H1 (cell line): ENCODE data around the gene GMPPA. TPM values are rescaled to one million over a fixed set of nuclear protein-coding genes. Genes with fewer than 3 reads are reported as not detected.

Experiments
- CTCF ChIA-PET: fragments of 300-600 bp; sonication (Branson Sonifier 250); formaldehyde crosslinking; loops from one replicate; lab custom pipeline; 2021; ENCODE audit not compliant: partially characterized antibody; lab: Charles Lee
- POLR2A ChIA-PET: fragments of 300-600 bp; sonication (Branson Sonifier 250); formaldehyde crosslinking; loops from one replicate; lab custom pipeline; 2021; ENCODE audit warnings: inconsistent platforms; ENCODE audit not compliant: partially characterized antibody; lab: Charles Lee
- DNase-seq, 2 experiments: peaks; one replicate each; pipeline versions ENCODE4 v3.0.0 to v3.0.0-alpha.2; 2010 to 2022; ENCODE audit warnings: low spot score in 2 of 2, low read depth in 1 of 2, mixed read lengths in 1 of 2
- FAIRE-seq: peaks from 2 replicates; lab custom pipeline; 2011; peaks lifted over from hg19 to GRCh38; lab: Jason Lieb, UNC
- H2AFZ ChIP-seq: 2 replicates; pipeline ENCODE4 v1.8.1; 2012; ENCODE audit warnings: low read length, inconsistent platforms
- H2AK5ac ChIP-seq: 2 replicates; pipeline ENCODE4 v1.6.1; 2013; ENCODE audit warnings: low read depth, low read length
- H2BK120ac ChIP-seq: replicated peaks from 2 replicates; pipeline ENCODE3; 2013; ENCODE audit warnings: low read depth, low read length, inconsistent platforms
- H2BK12ac ChIP-seq: 2 replicates; pipeline ENCODE4 v1.6.1; 2013; ENCODE audit warnings: low read depth, low read length
- H2BK15ac ChIP-seq: 2 replicates; pipeline ENCODE4 v1.6.1; 2013; ENCODE audit warnings: low read length
- H2BK20ac ChIP-seq: 2 replicates; pipeline ENCODE4 v1.6.1; 2013; ENCODE audit warnings: low read length
- H2BK5ac ChIP-seq: 2 replicates; pipeline ENCODE4 v1.6.1; 2013; ENCODE audit warnings: low read depth, low read length
- H3K14ac ChIP-seq: 2 replicates; pipeline ENCODE4 v1.6.1; 2013; ENCODE audit warnings: inconsistent platforms; ENCODE audit not compliant: insufficient read length
- H3K18ac ChIP-seq: 2 replicates; pipeline ENCODE4 v1.6.1; 2013; ENCODE audit warnings: low read length; ENCODE audit errors: extremely low read depth
- H3K23ac ChIP-seq: 2 replicates; pipeline ENCODE4 v1.6.1; 2013; ENCODE audit warnings: inconsistent platforms; ENCODE audit not compliant: insufficient read length
- H3K23me2 ChIP-seq: 2 replicates; pipeline ENCODE4 v1.6.1; 2013; ENCODE audit warnings: low read depth, low read length
- H3K27ac ChIP-seq: 2 replicates; pipeline ENCODE4 v1.6.1; 2011; ENCODE audit warnings: low read depth, low read length, inconsistent platforms
- H3K27me3 ChIP-seq, 4 experiments: replicated peaks in 1 of 4; 1 replicate in 1 of 4; 2 replicates in 3 of 4; pipeline versions ENCODE4 v1.6.1 to v1.8.1; 2011 to 2013; ENCODE audit warnings: low read length in 3 of 4, mild to moderate bottlenecking in 3 of 4, inconsistent platforms in 2 of 4, mixed read lengths in 2 of 4, moderate library complexity in 1 of 4; ENCODE audit not compliant: control insufficient read depth in 3 of 4, insufficient read depth in 3 of 4; ENCODE audit errors: extremely low read depth in 1 of 4
- H3K36me3 ChIP-seq, 4 experiments: 2 replicates each; pipeline versions ENCODE4 v1.6.1 to v1.8.1; 2011 to 2013; ENCODE audit warnings: mild to moderate bottlenecking in 4 of 4, low read length in 3 of 4, moderate library complexity in 2 of 4, control low read depth in 1 of 4, inconsistent platforms in 1 of 4; ENCODE audit not compliant: insufficient read depth in 4 of 4, control insufficient read depth in 2 of 4
- H3K4ac ChIP-seq: replicated peaks from 2 replicates; pipeline ENCODE3; 2013; ENCODE audit warnings: low read length, low read depth, mixed read lengths, inconsistent platforms; ENCODE audit not compliant: insufficient read length
- H3K4me1 ChIP-seq, 4 experiments: replicated peaks in 1 of 4; 1 replicate in 1 of 4; 2 replicates in 3 of 4; pipeline versions ENCODE4 v1.6.1 to v1.8.1; 2011 to 2013; ENCODE audit warnings: low read length in 3 of 4, inconsistent platforms in 2 of 4, mixed read lengths in 1 of 4; ENCODE audit not compliant: insufficient read depth in 4 of 4, control insufficient read depth in 3 of 4
- H3K4me2 ChIP-seq, 2 experiments: 2 replicates each; pipeline versions ENCODE4 v1.6.1 to v1.8.1; 2011 to 2013; ENCODE audit warnings: low read depth in 2 of 2, low read length in 2 of 2, control low read depth in 1 of 2, inconsistent platforms in 1 of 2, mild to moderate bottlenecking in 1 of 2; ENCODE audit not compliant: insufficient read depth in 1 of 2
- H3K4me3 ChIP-seq, 4 experiments: fragments of 200-600, 300-600 bp in 1 of 4; sonication (generic), shearing (Covaris generic), sonication (Bioruptor Twin) in 1 of 4; 2 replicates each; pipeline versions ENCODE4 v1.5.1 to v1.8.1; 2011 to 2016; ENCODE audit warnings: low read length in 4 of 4, low read depth in 3 of 4, control low read depth in 2 of 4, inconsistent platforms in 2 of 4, mild to moderate bottlenecking in 2 of 4, mixed read lengths in 1 of 4, moderate library complexity in 1 of 4; ENCODE audit not compliant: insufficient read depth in 2 of 4; ENCODE audit errors: extremely low read depth in 1 of 4
- H3K56ac ChIP-seq: replicated peaks from 2 replicates; pipeline ENCODE3; 2013; ENCODE audit warnings: low read depth, mild to moderate bottlenecking, mixed read lengths, low read length, inconsistent platforms; ENCODE audit not compliant: insufficient read length
- H3K79me1 ChIP-seq: 2 replicates; pipeline ENCODE4 v1.6.1; 2013; ENCODE audit warnings: low read depth, low read length, control low read depth
- H3K79me2 ChIP-seq, 2 experiments: 2 replicates each; pipeline versions ENCODE4 v1.6.1 to v1.8.1; 2012 to 2013; ENCODE audit warnings: low read length in 2 of 2, mild to moderate bottlenecking in 2 of 2, inconsistent platforms in 1 of 2; ENCODE audit not compliant: insufficient read depth in 2 of 2, control insufficient read depth in 1 of 2
- H3K9ac ChIP-seq, 4 experiments: replicated peaks in 1 of 4; 1 replicate in 1 of 4; 2 replicates in 3 of 4; pipeline versions ENCODE4 v1.6.1 to v1.8.1; 2011 to 2013; ENCODE audit warnings: low read depth in 3 of 4, low read length in 3 of 4, control low read depth in 2 of 4, mild to moderate bottlenecking in 2 of 4, moderate library complexity in 2 of 4, inconsistent platforms in 1 of 4; ENCODE audit errors: extremely low read depth in 1 of 4
- H3K9me3 ChIP-seq, 2 experiments: 2 replicates each; pipeline versions ENCODE4 v1.6.1 to v1.8.1; 2012 to 2013; ENCODE audit warnings: mild to moderate bottlenecking in 2 of 2, moderate library complexity in 2 of 2, control low read depth in 1 of 2, inconsistent platforms in 1 of 2, low read depth in 1 of 2, low read length in 1 of 2, mixed read lengths in 1 of 2; ENCODE audit not compliant: insufficient read depth in 2 of 2
- H4K20me1 ChIP-seq, 2 experiments: replicated peaks in 1 of 2; 2 replicates each; pipeline versions ENCODE3 to v1.8.1; 2011 to 2013; ENCODE audit warnings: inconsistent platforms in 2 of 2, low read length in 2 of 2, mild to moderate bottlenecking in 1 of 2; ENCODE audit not compliant: insufficient read depth in 2 of 2, control insufficient read depth in 1 of 2
- H4K5ac ChIP-seq: 2 replicates; pipeline ENCODE4 v1.6.1; 2013; ENCODE audit warnings: low read length, low read depth, mixed read lengths, inconsistent platforms; ENCODE audit not compliant: insufficient read length
- H4K8ac ChIP-seq: 2 replicates; pipeline ENCODE4 v1.8.0; 2013; ENCODE audit warnings: mild to moderate bottlenecking, moderate library complexity, low read length, inconsistent platforms; ENCODE audit not compliant: insufficient read depth; ENCODE audit errors: extremely low read depth
- H4K91ac ChIP-seq: replicated peaks from 2 replicates; pipeline ENCODE3; 2013; ENCODE audit warnings: low read length, mixed read lengths, inconsistent platforms; ENCODE audit not compliant: insufficient read length
- TEAD4 ChIP-seq: IDR thresholded peaks from 2 replicates; pipeline ENCODE4 v1.6.1; 2012; ENCODE audit warnings: low read depth, low read length, inconsistent platforms, mixed read lengths
- WGBS, 2 experiments: shearing (Covaris generic) in 1 of 2; methylation state at CpG; one replicate each; pipeline versions ENCODE4 v1.1.6 to v1.1.7; 2013 to 2015; ENCODE audit warnings: low lambda C conversion rate in 2 of 2, mixed read lengths in 2 of 2, inconsistent platforms in 1 of 2, low coverage in 1 of 2, missing lambda C conversion rate in 1 of 2; ENCODE audit not compliant: insufficient replicate concordance in 2 of 2, insufficient coverage in 1 of 2, insufficient read length in 1 of 2; ENCODE audit errors: extremely low coverage in 1 of 2, missing lambda C conversion rate in 1 of 2; 5-methylcytosine and 5-hydroxymethylcytosine counted together
- polyA plus RNA-seq, 7 experiments: library from polyadenylated mRNA; depleted of rRNA in 3 of 7; stranded (reverse) in 5 of 7; unstranded in 2 of 7; fragments of >200 nt in 5 of 7; fragments of 200-250 nt in 2 of 7; gene quantifications; 1 replicate in 5 of 7; 2 replicates in 1 of 7; 4 replicates in 1 of 7; pipeline versions ENCODE4 v1.2.1 to v1.2.3, GENCODE V29; 2011 to 2013; ENCODE audit warnings: missing spikeins in 2 of 7, mixed read lengths in 2 of 7
- total RNA-seq: library from RNA; stranded (reverse); fragmentation: NEBNext Ultra II Directional; extraction: Animal tissue kit (Norgen Biotek cat#: 25700); gene quantifications from 2 replicates; pipeline ENCODE4 v1.2.1, GENCODE V29; 2021
- TF ChIP-seq, protein P1 (sequence below): IDR thresholded peaks from 2 replicates; pipeline ENCODE4 v1.6.1; 2012; ENCODE audit warnings: inconsistent platforms

Gene GMPPA
- total and polyA plus RNA-seq, 2 of the 8 experiments (the other 6 are each of a cell fraction or from before 2014, with no cell fraction given), result 34.3 to 98.8 TPM

GRCh38 chr2:219477179-219477578 is 21.5 kb upstream of the GMPPA start:
- TF ChIP-seq TEAD4, result no peak
- TF ChIP-seq, protein P1, sequence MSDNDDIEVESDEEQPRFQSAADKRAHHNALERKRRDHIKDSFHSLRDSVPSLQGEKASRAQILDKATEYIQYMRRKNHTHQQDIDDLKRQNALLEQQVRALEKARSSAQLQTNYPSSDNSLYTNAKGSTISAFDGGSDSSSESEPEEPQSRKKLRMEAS, result peak; percentile 19; the same call in 1 of the 2 replicates
- H3K14ac ChIP-seq, result no peak overlapping the region
- peak overlapping the region; percentile 71 to 80 for H3K4me2 ChIP-seq
- peak overlapping the region; percentile 52; the same call in 1 of the 2 replicates for H2BK5ac ChIP-seq
- no peak overlapping the region for H3K56ac ChIP-seq
- no peaks in the 10 kb centered on the region; the same call in 1 of the 2 replicates for H3K79me1 ChIP-seq
- peak overlapping the region; percentile 20 for H4K91ac ChIP-seq
- ChIA-PET POLR2A (interaction anchor here (0.7 to 2.8 kb wide), 15 partner anchors 9 to 88 kb away, joined by 3 to 17 read pairs (median 5); partner anchors contain the start of gene GMPPA), CTCF (interaction anchor here (0.6 to 113.1 kb wide), 6 partner anchors 12 to 1423 kb away, joined by 3 to 7248 read pairs (median 18); partner anchors contain the start of genes ASIC4, CHPF, DES and GMPPA)
- H3K23me2 ChIP-seq, result no peaks in the 10 kb centered on the region
- no peak overlapping the region for H2BK120ac ChIP-seq
- H3K9ac ChIP-seq, result no peak overlapping the region
- DNase-seq (no peak), FAIRE-seq (no peak)
- peak overlapping the region in 3 of 4 experiments; percentile 29 to 57 (median 35); a peak in 3 of 8 replicates for H3K4me3 ChIP-seq
- no peak overlapping the region; the same call in 1 of the 2 replicates for H2AFZ ChIP-seq
- peaks cover 0 to 2% of the 10 kb centered on the region in 2 experiments for H4K20me1 ChIP-seq
- H3K18ac ChIP-seq, result peak overlapping the region; percentile 81
- no peaks in the 10 kb centered on the region for H3K9me3 ChIP-seq
- peak overlapping the region; percentile 64; the same call in 1 of the 2 replicates for H4K8ac ChIP-seq
- no peaks in the 10 kb centered on the region for H3K36me3 ChIP-seq
- no peak overlapping the region for H2AK5ac ChIP-seq
- no peak overlapping the region for H3K23ac ChIP-seq
- H2BK20ac ChIP-seq, result peak overlapping the region; percentile 95; the same call in 1 of the 2 replicates
- peak overlapping the region; percentile 74; the same call in 1 of the 2 replicates for H2BK15ac ChIP-seq
- 64% methylated on average over 13 of the region's 13 CpGs; no CpG with 5 or more reads in 1 of the 2 experiments for WGBS, 2 experiments
- H3K4ac ChIP-seq, result no peak overlapping the region
- peak overlapping the region; percentile 80; the same call in 1 of the 2 replicates for H2BK12ac ChIP-seq
- H3K79me2 ChIP-seq, result no peaks in the 10 kb centered on the region
- peaks cover 0 to 13% (median 6%) of the 10 kb centered on the region in 4 experiments; a peak in 5 of 7 replicates for H3K4me1 ChIP-seq
- peaks cover 0 to 3% (median under 1%) of the 10 kb centered on the region in 4 experiments; a peak in 3 of 7 replicates for H3K27me3 ChIP-seq
- no peak overlapping the region for H3K27ac ChIP-seq
- H4K5ac ChIP-seq, result peak overlapping the region; percentile 13
